ENCODE data around the gene RNASEH1.

- TF ChIP-seq CTCF (IDR thresholded peaks at IDR 0.05; ENCODE audit: insufficient read depth, low read length, poor library complexity, severe bottlenecking) (no peak), EZH2phosphoT487 (conservative IDR thresholded peaks at IDR 0.05; ENCODE audit: low read length) (no peak)
Observed at GRCh38 chr2:3532941-3533340, 25.2 kb downstream of the RNASEH1 start.

All from SU-DHL-6 (cell line).